Stimulated activated CD8-positive, alpha-beta memory T cell treated with anti-CD3 and anti-CD28 coated beads, Interleukin-12 subunit alpha, Interleukin-12 subunit beta, amount 100 ng/mL, for 24 hours (primary cell): ENCODE results near the gene GALNT12.

Source experiments
- DNase-seq: peaks from one replicate; pipeline ENCODE4 v3.0.0-alpha.2; 2020; ENCODE audit errors: extremely low read depth

The GALNT12 gene

GRCh38 chr9:98783518-98784226 is 23.8 kb upstream of the GALNT12 start:
- no peak for DNase-seq

- DNase-seq: no peak
These were observed 22.4 kb upstream of the GALNT12 start for GRCh38 chr9:98784831-98785806.

- no peak for DNase-seq
These were observed 20.5 kb upstream of the GALNT12 start for GRCh38 chr9:98786750-98787510.

- DNase-seq: no peak
These were observed 19.6 kb upstream of the GALNT12 start for GRCh38 chr9:98787766-98788335.

DNA sequence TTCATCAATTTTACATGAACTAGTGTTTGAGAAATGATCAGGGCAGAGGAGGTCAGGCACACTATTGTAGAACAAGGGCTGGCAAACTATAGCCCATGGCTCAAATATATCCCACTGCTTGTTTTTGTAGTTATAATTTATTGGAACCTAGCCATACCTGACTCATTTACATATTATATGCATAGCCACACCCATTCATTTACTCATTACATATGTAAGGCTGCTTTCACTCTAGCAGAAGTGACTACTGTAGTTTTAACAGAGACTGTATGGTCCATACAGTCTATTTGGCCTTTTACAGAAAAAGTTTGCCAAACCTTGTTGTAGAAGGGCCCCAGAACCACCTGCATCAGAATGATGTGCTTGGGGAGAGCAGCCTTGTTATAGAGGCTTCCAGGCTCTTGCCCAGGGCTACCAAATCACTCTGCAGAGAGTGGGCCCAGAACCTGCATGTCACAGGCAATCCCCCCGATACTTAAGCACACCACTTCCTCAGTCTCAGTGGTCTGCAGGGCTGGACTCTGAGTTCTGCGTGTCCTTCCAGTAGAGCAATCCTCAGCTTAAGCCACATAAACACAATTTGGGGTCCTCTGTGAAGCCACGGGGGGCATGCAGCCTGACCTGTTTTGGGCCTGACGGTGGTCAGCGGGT is 17.9 kb upstream of the GALNT12 start:
- no peak for DNase-seq

DNA sequence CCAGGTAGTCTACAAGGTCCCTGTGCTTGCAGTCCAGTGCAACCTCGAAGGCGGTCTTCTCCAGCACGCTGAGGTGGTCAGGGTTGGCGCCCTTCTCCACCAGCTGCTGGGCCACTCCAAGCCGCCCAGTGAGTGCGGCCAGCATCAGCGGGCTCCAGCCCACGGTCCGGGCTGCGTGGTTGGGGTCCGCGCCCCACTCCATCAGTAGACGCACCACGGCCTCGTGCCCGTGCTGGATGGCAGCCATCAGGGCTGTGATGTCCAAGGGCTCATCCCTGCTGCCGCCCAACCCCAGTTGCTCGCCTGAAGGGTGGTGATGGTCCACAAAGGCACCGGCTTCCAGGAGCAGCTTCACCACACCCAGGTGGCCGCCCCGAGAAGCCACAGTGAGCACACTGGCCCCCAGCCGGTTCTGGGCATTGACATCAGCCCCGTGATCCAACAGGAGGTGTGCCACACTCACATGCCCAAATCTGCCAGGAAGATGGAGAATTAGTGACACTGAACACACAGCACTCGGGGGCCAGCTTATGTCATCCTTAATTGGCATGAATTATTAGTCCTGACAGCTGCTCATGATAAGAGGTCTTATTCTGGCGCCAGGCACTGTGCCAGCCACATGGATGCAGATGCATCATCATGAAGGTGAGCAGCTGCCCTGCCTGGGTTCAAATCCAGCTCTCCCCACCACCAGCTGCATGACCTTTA is 17.2 kb upstream of the GALNT12 start:
- no peak for DNase-seq

- DNase-seq: no peak
These were observed 16.4 kb upstream of the GALNT12 start for GRCh38 chr9:98790842-98791607.

- DNase-seq: no peak
These were observed 15.6 kb upstream of the GALNT12 start for GRCh38 chr9:98791608-98792490.

GRCh38 chr9:98793031-98793430 is 14.4 kb upstream of the GALNT12 start:
- no peak for DNase-seq

DNA sequence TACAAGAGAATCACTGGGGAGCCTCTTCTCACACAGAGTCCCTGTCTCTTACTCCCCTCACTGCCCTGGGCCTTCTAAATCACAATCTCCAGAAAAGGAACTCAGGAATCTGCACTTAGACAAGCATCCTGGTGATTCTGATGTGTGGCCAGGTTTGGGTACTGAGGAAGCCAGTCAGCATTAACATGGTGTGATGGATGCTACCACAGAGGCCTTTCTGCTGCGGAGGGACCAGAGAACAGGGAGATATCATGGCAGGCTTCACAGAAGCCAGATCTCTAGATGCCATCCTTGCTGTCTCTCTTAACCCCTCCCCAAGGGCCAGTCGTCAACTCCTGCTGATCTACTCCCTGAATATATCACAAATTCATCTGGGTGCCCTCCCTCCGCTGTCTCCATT is 12.7 kb upstream of the GALNT12 start:
- DNase-seq: no peak

GRCh38 chr9:98795295-98795955 is 12.0 kb upstream of the GALNT12 start:
- DNase-seq: no peak

- no peak for DNase-seq
These were observed 11.5 kb upstream of the GALNT12 start for GRCh38 chr9:98795970-98796363.

- peak; percentile 59 for DNase-seq
These were observed 10.9 kb upstream of the GALNT12 start, which contains the start of gene ANKS6 for GRCh38 chr9:98796364-98797101. Gene ANKS6, minus strand, starts transcription at chr9:98796555. Its CDS starts 64 bp downstream, at chr9:98796491.

- DNase-seq: no peak
These were observed 10.0 kb upstream of the GALNT12 start for GRCh38 chr9:98797491-98797890.

DNA sequence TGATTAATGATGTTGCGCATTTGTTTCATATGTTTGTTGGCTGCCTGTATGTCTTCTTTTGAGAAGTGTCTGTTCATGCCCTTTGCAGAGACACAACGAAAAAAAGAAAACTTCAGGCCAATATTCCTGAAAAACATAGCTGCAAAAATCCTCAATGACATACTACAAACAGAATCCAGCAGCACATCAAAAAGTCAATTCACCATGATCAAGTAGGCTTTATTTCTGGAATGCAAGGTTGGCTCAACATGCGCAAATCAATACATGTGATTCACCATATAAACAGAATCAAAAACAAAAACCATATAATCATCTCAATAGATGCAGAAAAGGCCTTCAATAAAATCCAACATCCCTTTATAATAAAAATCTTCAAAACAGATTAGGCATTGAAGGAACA is 9.2 kb upstream of the GALNT12 start:
- DNase-seq: no peak

DNA sequence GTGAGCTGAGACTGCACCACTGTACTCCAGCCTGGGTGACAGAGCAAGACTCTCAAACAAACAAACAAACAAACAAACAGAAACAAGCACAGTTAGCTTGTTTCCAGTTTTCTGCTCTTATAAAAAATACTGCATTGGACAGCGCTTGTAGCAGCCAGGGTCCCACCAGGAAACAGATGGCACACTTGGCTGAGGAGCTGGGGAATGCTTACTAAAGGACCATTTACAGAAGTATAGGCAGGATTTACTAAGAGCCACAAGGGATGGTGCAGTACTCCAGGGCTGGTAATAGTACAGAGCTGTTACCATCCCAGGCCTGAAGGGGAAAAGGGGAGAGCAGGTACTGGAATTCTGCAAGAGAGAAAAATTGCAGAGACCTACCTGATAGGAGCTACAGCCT is 5.9 kb upstream of the GALNT12 start:
- DNase-seq: no peak

DNA sequence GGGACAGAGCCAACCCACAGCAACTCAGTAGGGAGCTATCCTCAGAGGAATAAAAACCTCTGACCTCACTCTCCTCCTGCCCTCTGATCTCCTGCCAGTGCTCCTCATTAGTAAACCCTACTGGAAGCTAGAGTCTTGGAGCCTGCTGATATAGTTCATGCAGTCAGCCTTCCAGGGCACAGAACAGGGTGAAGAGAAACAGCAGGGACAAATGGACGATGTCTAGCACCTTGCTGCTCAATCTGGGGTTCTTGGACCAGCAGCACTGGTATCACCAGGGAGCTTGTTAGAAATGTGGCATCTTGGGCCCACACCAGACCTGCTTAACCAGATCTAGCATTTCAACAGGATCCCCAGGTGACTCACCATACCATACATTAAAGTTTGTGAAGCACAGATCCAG is 5.5 kb upstream of the GALNT12 start:
- DNase-seq: no peak

- DNase-seq: no peak
These were observed 3.4 kb upstream of the GALNT12 start for GRCh38 chr9:98804083-98804482.
